ENCODE data around the gene CCL23. TPM values are rescaled to one million over a fixed set of nuclear protein-coding genes. Genes with fewer than 3 reads are reported as not detected.

Gene CCL23
- total RNA-seq, 1 experiment from 2014 or later: not detected

DNA sequence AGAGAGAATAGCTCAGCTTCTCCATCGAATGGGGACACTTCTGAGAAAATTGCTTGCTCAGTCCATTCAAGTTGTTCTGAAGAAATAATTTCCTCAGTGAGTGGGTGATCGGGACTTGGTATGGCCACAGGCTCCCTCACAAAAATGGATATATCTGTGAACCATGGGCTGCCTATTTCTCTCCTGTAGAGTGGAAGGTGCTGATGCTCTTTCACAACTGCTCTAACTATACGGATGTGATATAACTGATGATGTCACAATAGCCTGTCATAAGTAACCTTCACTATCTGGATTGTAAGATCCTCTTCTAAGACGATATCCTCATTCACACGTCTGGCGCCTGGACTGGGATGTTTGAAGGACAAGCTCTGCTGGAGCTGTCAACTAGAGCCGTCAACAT lies 41.6 kb upstream of the CCL23 start:
- Histone ChIP-seq H3K4me2 (ENCODE audit: insufficient read depth, insufficient read length, low read length) (no peak overlapping the region), H2BK5ac (ENCODE audit: insufficient read length, low read length) (no peak overlapping the region), H3K79me1 (ENCODE audit: insufficient read depth, low read depth, low read length, poor library complexity, severe bottlenecking) (no peaks in the 10 kb centered on the region), H3K9me3 (ENCODE audit: control insufficient read depth, low read depth, low read length) (no peaks in the 10 kb centered on the region), H2BK120ac (ENCODE audit: low read depth, low read length, poor library complexity, severe bottlenecking) (no peak overlapping the region), H3K27me3 (ENCODE audit: insufficient read depth, low read length) (no peaks in the 10 kb centered on the region), H3K79me2 (ENCODE audit: insufficient read depth, low read length) (no peaks in the 10 kb centered on the region), H3K4me1 (ENCODE audit: insufficient read depth, low read length) (no peaks in the 10 kb centered on the region), H3T11ph (ENCODE audit: low read length) (no peak overlapping the region), H3K23ac (ENCODE audit: insufficient read length, low read depth, low read length) (no peak overlapping the region), H3K18ac (ENCODE audit: insufficient read length, low read depth, low read length) (no peak overlapping the region), H3K56ac (ENCODE audit: insufficient read length, low read depth, low read length) (no peak overlapping the region), H4K5ac (ENCODE audit: insufficient read length, low read depth, low read length) (no peak overlapping the region), H4K20me1 (ENCODE audit: control insufficient read depth, insufficient read depth, insufficient read length) (no peaks in the 10 kb centered on the region), H4K8ac (replicated peaks; ENCODE audit: insufficient read length, low read depth, low read length) (no peak overlapping the region), H3K27ac (ENCODE audit: insufficient read length, low read depth, low read length) (no peak overlapping the region), H3K23me2 (ENCODE audit: insufficient read length, low read depth, low read length, poor library complexity, severe bottlenecking) (no peaks in the 10 kb centered on the region), H2BK20ac (ENCODE audit: low read depth, low read length, poor library complexity, severe bottlenecking) (no peak overlapping the region), H2AFZ (ENCODE audit: low read length) (no peak overlapping the region), H2BK15ac (ENCODE audit: low read depth, low read length) (no peak overlapping the region), H3K14ac (ENCODE audit: insufficient read depth, low read length) (no peak overlapping the region), H4K91ac (ENCODE audit: insufficient read length, low read depth, low read length) (no peak overlapping the region), H2AK5ac (ENCODE audit: insufficient read length, low read length) (no peak overlapping the region), H3K9ac (ENCODE audit: extremely low read depth, insufficient read length, low read length) (no peak overlapping the region), H3K4ac (ENCODE audit: low read depth, low read length) (no peak overlapping the region), H2BK12ac (ENCODE audit: insufficient read length, low read depth, low read length) (no peak overlapping the region)
- 0 out of 7 replicates have a peak, but pooled peaks cover 0 to 2% (median 0%) of the 10 kb centered on the region in 3 experiments for H3K36me3 Mint-ChIP-seq (ENCODE audit: insufficient read depth in 1 of 3, low read depth in 3 of 3)
- no peak for DNase-seq
- WGBS (ENCODE audit: extremely low coverage, insufficient read length, low lambda C conversion rate): no CpG with 5 or more reads among the region's 7 CpGs
- H3K4me3 Mint-ChIP-seq: no peak overlapping the region
- H3K4me1 Mint-ChIP-seq: no peaks in the 10 kb centered on the region
- H3K9me3 Mint-ChIP-seq: no peaks in the 10 kb centered on the region; a peak in 1 of 5 replicates
- TF ChIP-seq, protein P1, sequence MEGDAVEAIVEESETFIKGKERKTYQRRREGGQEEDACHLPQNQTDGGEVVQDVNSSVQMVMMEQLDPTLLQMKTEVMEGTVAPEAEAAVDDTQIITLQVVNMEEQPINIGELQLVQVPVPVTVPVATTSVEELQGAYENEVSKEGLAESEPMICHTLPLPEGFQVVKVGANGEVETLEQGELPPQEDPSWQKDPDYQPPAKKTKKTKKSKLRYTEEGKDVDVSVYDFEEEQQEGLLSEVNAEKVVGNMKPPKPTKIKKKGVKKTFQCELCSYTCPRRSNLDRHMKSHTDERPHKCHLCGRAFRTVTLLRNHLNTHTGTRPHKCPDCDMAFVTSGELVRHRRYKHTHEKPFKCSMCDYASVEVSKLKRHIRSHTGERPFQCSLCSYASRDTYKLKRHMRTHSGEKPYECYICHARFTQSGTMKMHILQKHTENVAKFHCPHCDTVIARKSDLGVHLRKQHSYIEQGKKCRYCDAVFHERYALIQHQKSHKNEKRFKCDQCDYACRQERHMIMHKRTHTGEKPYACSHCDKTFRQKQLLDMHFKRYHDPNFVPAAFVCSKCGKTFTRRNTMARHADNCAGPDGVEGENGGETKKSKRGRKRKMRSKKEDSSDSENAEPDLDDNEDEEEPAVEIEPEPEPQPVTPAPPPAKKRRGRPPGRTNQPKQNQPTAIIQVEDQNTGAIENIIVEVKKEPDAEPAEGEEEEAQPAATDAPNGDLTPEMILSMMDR (conservative IDR thresholded peaks at IDR 0.05): no peak
- no peak overlapping the region for H3K27ac Mint-ChIP-seq
- H3K27me3 Mint-ChIP-seq (ENCODE audit: low read depth): peaks cover 2% of the 10 kb centered on the region; the same call in 1 of the 2 replicates
